Lung (tissue), 12 donors: ENCODE results near the gene CDK11B. TPM values are rescaled to one million over a fixed set of nuclear protein-coding genes. Genes with fewer than 3 reads are reported as not detected.

Experiments
- ATAC-seq: fragments of 200-7000 bp; cut with Tn5 transposase; one replicate; pipeline ENCODE4 v1.9.1; 2020; ENCODE audit warnings: moderate number of reproducible peaks; ENCODE audit not compliant: insufficient read depth, low FRiP score
- DNase-seq, 3 donors: peaks; one replicate each; pipeline ENCODE4 v3.0.0-alpha.2; 2013 to 2017
- H3K27ac ChIP-seq, 2 donors: one replicate each; pipeline ENCODE4 v1.5.1; 2013; ENCODE audit warnings: mild to moderate bottlenecking in 2 of 2, moderate library complexity in 2 of 2, control low read depth in 1 of 2, inconsistent platforms in 1 of 2, low read depth in 1 of 2, low read length in 1 of 2
- H3K27me3 ChIP-seq, 3 donors: one replicate each; pipeline ENCODE4 v1.5.1; 2013; ENCODE audit warnings: low read length in 2 of 3; ENCODE audit not compliant: control insufficient read depth in 3 of 3, insufficient read depth in 3 of 3
- H3K36me3 ChIP-seq, 4 donors: one replicate each; pipeline ENCODE4 v1.5.1; 2013; ENCODE audit warnings: low read length in 4 of 4, mild to moderate bottlenecking in 1 of 4, moderate library complexity in 1 of 4; ENCODE audit not compliant: control insufficient read depth in 4 of 4, insufficient read depth in 4 of 4
- H3K4me1 ChIP-seq, 5 donors: one replicate each; pipeline ENCODE4 v1.5.1; 2013; ENCODE audit warnings: low read length in 5 of 5, mild to moderate bottlenecking in 2 of 5, moderate library complexity in 1 of 5; ENCODE audit not compliant: control insufficient read depth in 5 of 5, insufficient read depth in 5 of 5
- H3K4me3 ChIP-seq: one replicate; pipeline ENCODE4 v1.5.1; 2013; ENCODE audit warnings: mild to moderate bottlenecking, control low read depth, moderate library complexity
- H3K9ac ChIP-seq, 2 donors: one replicate each; pipeline ENCODE4 v1.5.1; 2013; ENCODE audit warnings: low read length in 2 of 2, control low read depth in 1 of 2; ENCODE audit not compliant: insufficient read depth in 1 of 2
- H3K9me3 ChIP-seq, 4 donors: one replicate each; pipeline ENCODE4 v1.5.1; 2013; ENCODE audit warnings: low read length in 3 of 4, mild to moderate bottlenecking in 1 of 4, moderate library complexity in 1 of 4; ENCODE audit not compliant: control insufficient read depth in 4 of 4, insufficient read depth in 3 of 4
- CTCF ChIP-seq: IDR thresholded peaks from 2 replicates; pipeline ENCODE4 v1.5.1; 2012; ENCODE audit warnings: mild to moderate bottlenecking; ENCODE audit errors: control extremely low read depth, extremely low read depth
- WGBS, 2 donors: extraction: QIAGEN DNeasy Blood & Tissue Kit; methylation state at CpG; one replicate each; pipeline ENCODE4 v1.1.7; 2013; 5-methylcytosine and 5-hydroxymethylcytosine counted together
- polyA plus RNA-seq, 2 donors: library from polyadenylated mRNA; stranded (reverse); fragments of 200-250 nt; gene quantifications; one replicate each; pipeline ENCODE4 v1.2.1, GENCODE V29; 2013
- total RNA-seq, 2 donors: library from RNA; depleted of rRNA in 1 of 2; stranded (reverse); fragments of >200 nt in 1 of 2; gene quantifications; one replicate each; pipeline ENCODE4 v1.2.1, GENCODE V29; 2014 to 2021
- donor health status: control.
- donor health status: control.
- donor health status: Bipolar disorder and iron deficiency.
- donor health status: healthy.
- donor health status: DM: yes; HTN: yes; CAD: no.

Gene CDK11B
- total and polyA plus RNA-seq, 4 donors: 15.7 to 39.6 (median 24.2) TPM

GRCh38 chr1:1599030-1599934 is 59.5 kb downstream of the CDK11B start:
- Histone ChIP-seq H3K9ac (no peak overlapping the region), H3K36me3 (no peaks in the 10 kb centered on the region), H3K27me3 (peaks cover 14 to 42% (median 28%) of the 10 kb centered on the region in 3 donors), H3K4me1 (peaks cover 0 to 22% (median 0%) of the 10 kb centered on the region in 5 donors), H3K27ac (no peak overlapping the region), H3K9me3 (no peaks in the 10 kb centered on the region), H3K4me3 (peak overlapping the region; percentile 39)
- ATAC-seq: no peak
- 9 to 26% methylated on average over 53 to 111 of the region's 111 CpGs for WGBS, 2 donors
- no peak for TF ChIP-seq CTCF
- DNase-seq: peak in 2 of 3 donors; percentile 39 to 46

GRCh38 chr1:1598720-1599029 is 60.1 kb downstream of the CDK11B start:
- Histone ChIP-seq H3K9ac (no peak overlapping the region), H3K4me1 (peaks cover 0 to 22% (median 0%) of the 10 kb centered on the region in 5 donors), H3K27ac (no peak overlapping the region), H3K27me3 (peaks cover 14 to 42% (median 28%) of the 10 kb centered on the region in 3 donors), H3K9me3 (no peaks in the 10 kb centered on the region), H3K36me3 (no peaks in the 10 kb centered on the region), H3K4me3 (no peak overlapping the region)
- 82 to 88% methylated on average over 13 of the region's 13 CpGs for WGBS, 2 donors
- no peak for TF ChIP-seq CTCF
- DNase-seq: no peak
- no peak for ATAC-seq

- no peak for TF ChIP-seq CTCF
- peaks cover 0 to 22% (median 0%) of the 10 kb centered on the region in 5 donors for H3K4me1 ChIP-seq
- no peaks in the 10 kb centered on the region for H3K36me3 ChIP-seq
- no peak overlapping the region for H3K4me3 ChIP-seq
- DNase-seq (no peak), ATAC-seq (no peak)
- H3K27ac ChIP-seq: no peak overlapping the region
- no peak overlapping the region for H3K9ac ChIP-seq
- WGBS, 2 donors: 86 to 95% methylated on average over 28 of the region's 28 CpGs
- no peaks in the 10 kb centered on the region for H3K9me3 ChIP-seq
- H3K27me3 ChIP-seq: peaks cover 14 to 42% (median 28%) of the 10 kb centered on the region in 3 donors
Observed at GRCh38 chr1:1598051-1598719, 60.6 kb downstream of the CDK11B start.
